Esophagus muscularis mucosa (tissue), 4 donors: ENCODE results near the gene HLA-E. TPM values are rescaled to one million over a fixed set of nuclear protein-coding genes. Genes with fewer than 3 reads are reported as not detected.

Source experiments
- DNase-seq: peaks from one replicate; pipeline ENCODE4 v3.0.0-alpha.2; 2017; ENCODE audit errors: extremely low spot score
- H3K27ac ChIP-seq, 4 donors: fragments of 200-600 bp; sonication (generic); replicated peaks in 1 of 4; 1 replicate in 3 of 4; 2 replicates in 1 of 4; pipeline ENCODE4 v1.5.1; 2016 to 2019; ENCODE audit warnings: mild to moderate bottlenecking in 1 of 4
- H3K27me3 ChIP-seq, 4 donors: fragments of 200-600 bp; sonication (generic); one replicate each; pipeline versions ENCODE4 v1.5.1 to v1.6.0; 2016 to 2019
- H3K36me3 ChIP-seq, 4 donors: fragments of 200-600 bp; sonication (generic); one replicate each; pipeline ENCODE4 v1.5.1; 2016 to 2019
- H3K4me1 ChIP-seq, 4 donors: fragments of 200-600 bp; sonication (generic); one replicate each; pipeline ENCODE4 v1.5.1; 2016 to 2019
- H3K4me3 ChIP-seq, 4 donors: fragments of 200-600 bp; sonication (generic); 1 replicate in 2 of 4; 2 replicates in 2 of 4; pipeline ENCODE4 v1.5.1; 2016 to 2019; ENCODE audit warnings: mild to moderate bottlenecking in 4 of 4, moderate library complexity in 1 of 4
- H3K9me3 ChIP-seq, 4 donors: fragments of 200-600 bp; sonication (generic); 1 replicate in 3 of 4; 2 replicates in 1 of 4; pipeline ENCODE4 v1.5.1; 2016 to 2019
- CTCF ChIP-seq, 3 experiments: fragments of 200-600 bp in 2 of 3; fragments of 450-650 bp in 1 of 3; sonication (generic) in 2 of 3; IDR thresholded peaks; one replicate each; pipeline ENCODE4 v1.5.1; 2017 to 2019; ENCODE audit warnings: antibody characterized with exemption in 3 of 3, mild to moderate bottlenecking in 2 of 3, moderate library complexity in 1 of 3
- EP300 ChIP-seq: sonication (generic); formaldehyde crosslinking; IDR thresholded peaks from one replicate; pipeline ENCODE4 v1.6.1; 2017; ENCODE audit warnings: antibody characterized with exemption
- POLR2A ChIP-seq: fragments of 450-650 bp; IDR thresholded peaks from one replicate; pipeline ENCODE4 v1.6.1; 2017; ENCODE audit warnings: antibody characterized with exemption, moderate library complexity, mild to moderate bottlenecking, low read depth
- POLR2AphosphoS5 ChIP-seq, 2 donors: sonication (generic); formaldehyde crosslinking; IDR thresholded peaks; one replicate each; pipeline ENCODE4 v1.6.1; 2017; ENCODE audit warnings: antibody characterized with exemption in 2 of 2
- WGBS: methylation state at CpG from one replicate; pipeline ENCODE4 v1.1.5; 2018; 5-methylcytosine and 5-hydroxymethylcytosine counted together
- intact Hi-C: fragments of 100-400 bp; cut with DNase I; formaldehyde crosslinking; loops from one replicate; pipeline ENCODE4 v1.15.1; 2023
- total RNA-seq, 4 donors: library from RNA; depleted of rRNA; stranded (reverse); fragments of >200 nt; gene quantifications; one replicate each; pipeline versions ENCODE4 v1.1.0 to v1.2.1, GENCODE V29; 2016

HLA-E gene
- total RNA-seq, 4 donors from 2014 or later, result 294 to 649 (median 523) TPM

GRCh38 chr6:30508890-30509736, 19.8 kb downstream of the HLA-E start:
- no peak overlapping the region for H3K4me3 ChIP-seq
- peak overlapping the region in 1 of 4 donors; percentile 41 for H3K27ac ChIP-seq
- H3K27me3 ChIP-seq, result peaks cover 0 to 4% (median 0%) of the 10 kb centered on the region in 4 donors
- DNase-seq, result peak; percentile 72
- H3K36me3 ChIP-seq, result no peaks in the 10 kb centered on the region
- peaks cover 0 to 4% (median 0%) of the 10 kb centered on the region in 4 donors for H3K4me1 ChIP-seq
- intact Hi-C loops, result no loop called here
- WGBS, result 29% methylated on average over 5 of the region's 5 CpGs
- H3K9me3 ChIP-seq, result no peaks in the 10 kb centered on the region
- TF ChIP-seq EP300 (no peak), POLR2A (no peak), CTCF (IDR thresholded peaks at IDR 0.05) (no peak), POLR2AphosphoS5 (IDR thresholded peaks at IDR 0.05) (no peak)

- intact Hi-C loops, result no loop called here
- H3K36me3 ChIP-seq, result no peaks in the 10 kb centered on the region
- H3K4me3 ChIP-seq, result no peak overlapping the region
- peaks cover 0 to 4% (median 0%) of the 10 kb centered on the region in 4 donors for H3K27me3 ChIP-seq
- DNase-seq, result peak; percentile 5
- H3K9me3 ChIP-seq, result no peaks in the 10 kb centered on the region
- no peak overlapping the region for H3K27ac ChIP-seq
- WGBS, result 79% methylated on average over 10 of the region's 10 CpGs
- no peak for TF ChIP-seq EP300
- no peak for TF ChIP-seq CTCF (IDR thresholded peaks at IDR 0.05)
- no peak for TF ChIP-seq POLR2A
- TF ChIP-seq POLR2AphosphoS5 (IDR thresholded peaks at IDR 0.05), result no peak
- peaks cover 0 to 5% (median 2%) of the 10 kb centered on the region in 4 donors for H3K4me1 ChIP-seq
Observed at GRCh38 chr6:30510419-30511168, 21.3 kb downstream of the HLA-E start.

- intact Hi-C loops, result no loop called here
- WGBS, result 59% methylated on average over 5 of the region's 5 CpGs
- Histone ChIP-seq H3K36me3 (no peaks in the 10 kb centered on the region), H3K4me1 (peaks cover 0 to 8% (median 3%) of the 10 kb centered on the region in 4 donors), H3K27ac (no peak overlapping the region), H3K4me3 (no peak overlapping the region), H3K27me3 (peaks cover 0 to 3% (median 0%) of the 10 kb centered on the region in 4 donors), H3K9me3 (no peaks in the 10 kb centered on the region)
- peak; percentile 86 for DNase-seq
- TF ChIP-seq CTCF (IDR thresholded peaks at IDR 0.05) (no peak), EP300 (no peak), POLR2AphosphoS5 (IDR thresholded peaks at IDR 0.05) (no peak)
Observed at GRCh38 chr6:30511169-30511546, 21.8 kb downstream of the HLA-E start.

- H3K9me3 ChIP-seq, result peaks cover 0 to 1% (median 0%) of the 10 kb centered on the region in 4 donors
- H3K27ac ChIP-seq, result no peak overlapping the region
- DNase-seq, result peak; percentile 53
- intact Hi-C loops, result no loop called here
- TF ChIP-seq EP300 (no peak), POLR2AphosphoS5 (IDR thresholded peaks at IDR 0.05) (no peak), POLR2A (no peak), CTCF (IDR thresholded peaks at IDR 0.05) (no peak)
- WGBS, result 93% methylated on average over 2 of the region's 2 CpGs
- no peak overlapping the region for H3K4me3 ChIP-seq
- no peaks in the 10 kb centered on the region for H3K36me3 ChIP-seq
- H3K4me1 ChIP-seq, result peaks cover 5 to 14% (median 7%) of the 10 kb centered on the region in 4 donors
- no peaks in the 10 kb centered on the region for H3K27me3 ChIP-seq
Observed at GRCh38 chr6:30513451-30513850, 24.1 kb downstream of the HLA-E start.
